Measurements from ENCODE around the gene THSD1.
"Not testable (repeated sequence)": the region's sequence is repeated elsewhere in the genome, so short reads cannot be mapped to it uniquely, and the experiment has no call there.

Gene THSD1

DNA sequence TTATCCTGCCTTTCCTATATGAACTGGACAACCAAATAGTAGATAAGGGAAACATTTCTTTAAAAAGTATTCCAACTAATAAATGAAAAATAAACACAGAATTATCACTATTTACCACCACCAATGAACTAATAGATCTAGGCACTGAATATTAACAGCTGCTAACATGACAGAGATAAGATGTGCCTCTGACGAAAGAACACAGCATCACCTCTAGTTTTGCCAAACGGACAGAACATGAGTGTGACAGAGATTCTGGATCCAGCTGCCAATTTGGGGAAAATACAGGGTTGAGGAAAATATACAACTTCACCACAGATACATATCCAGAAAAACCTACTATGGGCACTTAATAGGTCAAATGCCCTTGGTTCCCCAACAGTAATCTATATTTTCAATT lies 26.5 kb upstream of the THSD1 start:
- Mint-ChIP-seq H3K27ac (no peak overlapping the region), H3K27me3 (ENCODE audit: low read depth) (no peaks in the 10 kb centered on the region), H3K4me1 (ENCODE audit: low read depth) (peaks cover 5% of the 10 kb centered on the region), H3K36me3 (ENCODE audit: low read depth) (peaks cover 47% of the 10 kb centered on the region), H3K9me3 (no peaks in the 10 kb centered on the region), H3K4me3 (no peak overlapping the region)
- no peak for DNase-seq (ENCODE audit: low spot score)

DNA sequence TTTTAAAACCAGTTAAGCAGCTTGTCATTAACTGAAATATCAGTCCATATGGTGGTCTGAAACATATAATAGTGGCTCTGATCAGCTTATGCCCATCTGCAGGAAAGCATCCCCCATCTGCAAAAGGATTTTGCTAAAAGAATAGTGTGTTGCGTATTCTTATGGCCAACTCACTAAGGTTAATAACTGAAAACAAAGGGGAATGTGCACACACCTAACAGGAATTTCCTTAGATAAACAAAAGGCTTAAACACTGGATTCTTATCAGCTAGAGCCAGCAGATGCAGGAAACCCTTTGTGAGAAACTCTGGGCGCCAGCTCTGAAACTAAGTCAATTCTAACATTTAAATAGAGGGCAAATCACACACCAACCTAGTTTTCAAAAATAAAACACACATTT lies 22.3 kb upstream of the THSD1 start:
- H3K36me3 Mint-ChIP-seq (ENCODE audit: low read depth) = peaks cover 37% of the 10 kb centered on the region
- no peak overlapping the region for H3K27ac Mint-ChIP-seq
- H3K4me3 Mint-ChIP-seq = no peak overlapping the region
- DNase-seq (ENCODE audit: low spot score) = no peak
- no peaks in the 10 kb centered on the region for H3K9me3 Mint-ChIP-seq
- H3K27me3 Mint-ChIP-seq (ENCODE audit: low read depth) = no peaks in the 10 kb centered on the region
- no peaks in the 10 kb centered on the region for H3K4me1 Mint-ChIP-seq (ENCODE audit: low read depth)

DNA sequence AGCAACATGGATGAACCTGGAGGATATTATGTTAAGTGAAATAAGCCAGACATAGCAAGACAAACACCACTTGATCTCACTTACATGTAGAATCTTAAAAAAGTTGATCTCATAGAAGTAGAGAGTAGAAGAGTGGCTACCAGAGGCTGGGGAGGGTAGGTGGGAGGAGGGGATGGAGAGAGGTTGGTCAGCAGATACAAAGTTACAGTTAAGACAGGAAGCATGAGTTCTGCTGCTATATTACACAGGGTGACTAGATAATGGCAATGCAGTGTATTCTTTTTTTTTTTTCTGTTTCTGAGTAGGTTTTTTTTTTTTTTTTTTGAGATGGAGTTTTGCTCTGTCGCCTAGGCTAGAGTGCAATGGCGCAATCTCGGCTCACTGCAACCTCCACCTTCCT lies 15.2 kb upstream of the THSD1 start:
- Mint-ChIP-seq H3K27ac (no peak overlapping the region), H3K27me3 (ENCODE audit: low read depth) (no peaks in the 10 kb centered on the region), H3K9me3 (no peaks in the 10 kb centered on the region), H3K36me3 (ENCODE audit: low read depth) (peaks cover 45% of the 10 kb centered on the region), H3K4me1 (ENCODE audit: low read depth) (peaks cover 5% of the 10 kb centered on the region), H3K4me3 (no peak overlapping the region)
- DNase-seq (ENCODE audit: low spot score) = no peak

DNA sequence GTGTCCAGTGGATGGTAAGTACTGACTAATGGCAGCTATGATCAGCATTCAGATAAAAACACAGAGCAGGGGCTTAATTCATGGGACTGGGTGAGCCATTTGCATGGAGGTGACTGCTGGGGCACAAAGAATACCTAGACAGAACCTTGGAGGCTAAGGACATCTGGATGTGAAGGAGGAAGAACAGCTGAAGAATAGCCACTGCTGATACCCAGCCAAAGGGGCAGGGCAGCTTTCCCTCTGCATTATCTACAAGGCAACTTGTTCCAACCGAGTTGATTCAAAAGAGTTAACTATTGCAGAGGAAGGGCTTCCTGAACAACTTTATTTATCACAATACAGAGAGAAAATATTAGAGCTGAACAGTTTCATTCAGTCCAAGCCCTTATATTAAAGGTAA lies 13.1 kb upstream of the THSD1 start:
- Mint-ChIP-seq H3K4me1 (ENCODE audit: low read depth) (peaks cover 6% of the 10 kb centered on the region), H3K27me3 (ENCODE audit: low read depth) (no peaks in the 10 kb centered on the region), H3K4me3 (no peak overlapping the region), H3K9me3 (no peaks in the 10 kb centered on the region), H3K27ac (peak overlapping the region; percentile 11), H3K36me3 (ENCODE audit: low read depth) (peaks cover 52% of the 10 kb centered on the region)
- no peak for DNase-seq (ENCODE audit: low spot score)

GRCh38 chr13:52414963-52415362 lies 9.0 kb upstream of the THSD1 start:
- H3K36me3 Mint-ChIP-seq (ENCODE audit: low read depth) = peaks cover 51% of the 10 kb centered on the region
- H3K27ac Mint-ChIP-seq = no peak overlapping the region
- no peaks in the 10 kb centered on the region for H3K27me3 Mint-ChIP-seq (ENCODE audit: low read depth)
- no peaks in the 10 kb centered on the region for H3K9me3 Mint-ChIP-seq
- DNase-seq (ENCODE audit: low spot score) = no peak
- no peak overlapping the region for H3K4me3 Mint-ChIP-seq
- H3K4me1 Mint-ChIP-seq (ENCODE audit: low read depth) = peaks cover 7% of the 10 kb centered on the region

GRCh38 chr13:52414051-52414450 lies 8.1 kb upstream of the THSD1 start:
- DNase-seq (ENCODE audit: low spot score) = no peak
- Mint-ChIP-seq H3K27me3 (ENCODE audit: low read depth) (no peaks in the 10 kb centered on the region), H3K27ac (no peak overlapping the region), H3K4me1 (ENCODE audit: low read depth) (peaks cover 5% of the 10 kb centered on the region), H3K36me3 (ENCODE audit: low read depth) (peaks cover 47% of the 10 kb centered on the region), H3K4me3 (no peak overlapping the region), H3K9me3 (no peaks in the 10 kb centered on the region)

DNA sequence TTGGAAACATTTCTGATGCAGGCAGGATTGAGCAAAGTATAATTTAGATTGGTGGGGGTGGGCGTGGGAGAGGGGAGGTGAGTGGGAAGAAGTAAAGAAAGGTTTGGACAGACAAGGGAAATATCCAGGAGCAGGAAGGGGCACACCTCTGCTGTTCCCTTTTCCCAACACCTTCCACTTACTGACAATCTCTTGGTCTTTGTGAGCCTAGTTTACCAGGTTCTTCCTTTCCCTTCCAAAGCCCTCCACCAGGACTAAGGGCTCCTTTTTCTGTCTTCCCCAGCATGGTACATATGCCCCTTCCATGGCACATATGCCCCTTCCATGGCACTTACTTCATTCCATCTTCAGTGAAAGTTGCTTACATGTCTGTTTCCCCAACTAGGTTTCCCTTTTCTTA lies 6.2 kb upstream of the THSD1 start:
- Mint-ChIP-seq H3K27ac (no peak overlapping the region), H3K4me3 (no peak overlapping the region), H3K36me3 (ENCODE audit: low read depth) (peaks cover 42% of the 10 kb centered on the region), H3K4me1 (ENCODE audit: low read depth) (peaks cover 5% of the 10 kb centered on the region), H3K9me3 (no peaks in the 10 kb centered on the region), H3K27me3 (ENCODE audit: low read depth) (no peaks in the 10 kb centered on the region)
- DNase-seq (ENCODE audit: low spot score) = no peak

- Mint-ChIP-seq H3K4me1 (ENCODE audit: low read depth) (peaks cover 5% of the 10 kb centered on the region), H3K27me3 (ENCODE audit: low read depth) (no peaks in the 10 kb centered on the region), H3K36me3 (ENCODE audit: low read depth) (peaks cover 37% of the 10 kb centered on the region)
These were observed 5.7 kb upstream of the THSD1 start for GRCh38 chr13:52411629-52412028.

DNA sequence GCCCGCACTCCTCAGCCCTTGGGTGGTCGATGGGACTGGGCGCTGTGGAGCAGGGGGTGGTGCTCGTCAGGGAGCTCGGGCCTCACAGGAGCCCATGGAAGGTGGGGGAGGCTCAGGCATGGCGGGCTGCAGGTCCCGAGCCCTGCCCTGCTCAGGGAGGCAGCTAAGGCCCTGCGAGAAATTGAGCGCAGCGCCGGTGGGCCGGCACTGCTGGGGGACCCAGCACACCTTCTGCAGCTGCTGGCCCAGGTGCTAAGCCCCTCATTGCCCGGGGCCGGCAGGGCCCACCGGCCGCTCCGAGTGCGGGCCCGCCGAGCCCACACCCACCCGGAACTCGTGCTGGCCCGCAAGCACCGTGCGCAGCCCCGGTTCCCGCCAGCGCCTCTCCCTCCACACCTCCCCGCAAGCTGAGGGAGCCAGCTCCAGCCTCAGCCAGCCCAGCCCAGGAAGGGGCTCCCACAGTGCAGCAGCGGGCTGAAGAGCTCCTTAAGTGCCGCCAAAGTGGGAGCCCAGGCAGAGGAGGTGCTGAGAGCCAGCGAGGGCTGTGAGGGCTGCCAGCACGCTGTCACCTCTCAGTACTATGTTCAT lies 2.2 kb upstream of the THSD1 start:
- Mint-ChIP-seq H3K4me1 (ENCODE audit: low read depth) (peaks cover 14% of the 10 kb centered on the region), H3K36me3 (ENCODE audit: low read depth) (peaks cover 17% of the 10 kb centered on the region), H3K27me3 (ENCODE audit: low read depth) (peaks cover 15% of the 10 kb centered on the region)
- not testable (repeated sequence) for H3K27ac Mint-ChIP-seq; DNase-seq (ENCODE audit: low spot score); H3K9me3 Mint-ChIP-seq; H3K4me3 Mint-ChIP-seq

More at GRCh38 chr13:52411629-52412028, 5.7 kb upstream of the THSD1 start:
- no peak for DNase-seq (ENCODE audit: low spot score)
- no peak overlapping the region for H3K27ac Mint-ChIP-seq
- no peaks in the 10 kb centered on the region for H3K9me3 Mint-ChIP-seq
- no peak overlapping the region for H3K4me3 Mint-ChIP-seq

DNA sequence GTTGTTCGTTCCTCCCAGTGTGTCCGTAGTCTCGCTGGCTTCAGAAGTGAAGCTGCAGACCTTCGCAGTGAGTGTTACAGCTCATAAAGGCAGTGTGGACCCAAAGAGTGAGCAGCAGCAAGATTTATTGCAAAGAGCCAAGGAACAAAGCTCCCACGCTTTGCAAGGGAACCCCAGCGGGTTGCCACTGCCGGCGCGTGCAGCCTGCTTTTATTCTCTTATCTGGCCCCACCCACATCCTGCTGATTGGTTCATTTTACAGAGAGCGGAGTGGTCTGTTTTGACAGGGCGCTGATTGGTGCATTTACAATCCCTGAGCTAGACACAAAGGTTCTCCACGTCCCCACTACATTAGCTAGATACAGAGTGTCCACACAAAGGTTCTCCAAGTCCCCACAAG lies 1.5 kb upstream of the THSD1 start:
- peaks cover 14% of the 10 kb centered on the region for H3K4me1 Mint-ChIP-seq (ENCODE audit: low read depth)
- not testable (repeated sequence) for H3K9me3 Mint-ChIP-seq; H3K27ac Mint-ChIP-seq; DNase-seq (ENCODE audit: low spot score); H3K4me3 Mint-ChIP-seq
- H3K36me3 Mint-ChIP-seq (ENCODE audit: low read depth) = peaks cover 14% of the 10 kb centered on the region
- H3K27me3 Mint-ChIP-seq (ENCODE audit: low read depth) = peaks cover 22% of the 10 kb centered on the region

- H3K27ac Mint-ChIP-seq = no peak overlapping the region
- peaks cover 11% of the 10 kb centered on the region for H3K4me1 Mint-ChIP-seq (ENCODE audit: low read depth)
- DNase-seq (ENCODE audit: low spot score) = no peak
- H3K4me3 Mint-ChIP-seq = peak overlapping the region; percentile 45
- peaks cover 10% of the 10 kb centered on the region for H3K36me3 Mint-ChIP-seq (ENCODE audit: low read depth)
- H3K9me3 Mint-ChIP-seq = no peaks in the 10 kb centered on the region
- peaks cover 26% of the 10 kb centered on the region for H3K27me3 Mint-ChIP-seq (ENCODE audit: low read depth)
These were observed 657 bp upstream of the THSD1 start for GRCh38 chr13:52406629-52407028.

DNA sequence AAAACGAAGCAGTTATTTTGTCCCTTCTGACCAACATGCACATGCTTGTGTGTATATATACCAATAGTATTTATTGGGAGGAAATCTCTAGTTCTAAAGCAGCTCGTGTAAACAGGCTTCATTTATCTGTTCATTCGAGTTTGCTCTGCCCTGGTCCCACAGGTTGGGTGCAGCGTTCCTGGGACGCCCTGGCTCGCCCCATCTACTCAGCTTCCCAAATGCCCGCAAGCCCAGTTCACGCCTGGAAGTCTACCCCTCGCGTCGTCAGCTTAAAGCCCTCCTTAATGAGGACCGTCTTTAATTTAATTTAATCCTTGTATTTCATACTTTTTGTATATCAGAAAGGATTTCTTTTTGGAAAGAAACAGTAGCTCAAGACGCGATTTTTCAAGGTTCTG lies 604 bp downstream of the THSD1 start:
- DNase-seq (ENCODE audit: low spot score) = no peak
- peaks cover 13% of the 10 kb centered on the region for H3K4me1 Mint-ChIP-seq (ENCODE audit: low read depth)
- peaks cover 6% of the 10 kb centered on the region for H3K36me3 Mint-ChIP-seq (ENCODE audit: low read depth)
- H3K4me3 Mint-ChIP-seq = peak overlapping the region; percentile 74
- H3K9me3 Mint-ChIP-seq = no peaks in the 10 kb centered on the region
- no peak overlapping the region for H3K27ac Mint-ChIP-seq
- H3K27me3 Mint-ChIP-seq (ENCODE audit: low read depth) = peaks cover 26% of the 10 kb centered on the region

DNA sequence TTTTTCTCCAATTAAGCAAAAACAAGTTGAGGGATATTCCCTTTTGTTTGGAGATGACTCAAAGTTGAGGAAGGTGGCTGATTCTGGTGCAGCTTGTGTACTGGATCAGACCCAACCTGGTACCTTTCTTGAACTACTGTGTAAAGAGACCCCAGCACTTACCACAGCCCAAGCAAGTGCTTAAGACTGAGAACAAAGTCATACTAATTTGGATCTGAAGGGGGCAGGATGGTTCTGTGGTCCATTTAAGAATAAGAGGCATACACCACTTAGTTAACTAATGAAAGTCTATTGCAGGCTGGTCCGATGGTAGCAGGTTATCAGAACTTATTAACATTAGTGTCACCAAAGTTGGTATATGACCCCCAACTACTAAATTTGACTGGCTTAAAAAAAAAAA lies 6.3 kb downstream of the THSD1 start:
- no peak for DNase-seq (ENCODE audit: low spot score)
- no peaks in the 10 kb centered on the region for H3K9me3 Mint-ChIP-seq
- peaks cover 7% of the 10 kb centered on the region for H3K4me1 Mint-ChIP-seq (ENCODE audit: low read depth)
- no peak overlapping the region for H3K4me3 Mint-ChIP-seq
- no peaks in the 10 kb centered on the region for H3K36me3 Mint-ChIP-seq (ENCODE audit: low read depth)
- peaks cover 22% of the 10 kb centered on the region for H3K27me3 Mint-ChIP-seq (ENCODE audit: low read depth)
- H3K27ac Mint-ChIP-seq = no peak overlapping the region

DNA sequence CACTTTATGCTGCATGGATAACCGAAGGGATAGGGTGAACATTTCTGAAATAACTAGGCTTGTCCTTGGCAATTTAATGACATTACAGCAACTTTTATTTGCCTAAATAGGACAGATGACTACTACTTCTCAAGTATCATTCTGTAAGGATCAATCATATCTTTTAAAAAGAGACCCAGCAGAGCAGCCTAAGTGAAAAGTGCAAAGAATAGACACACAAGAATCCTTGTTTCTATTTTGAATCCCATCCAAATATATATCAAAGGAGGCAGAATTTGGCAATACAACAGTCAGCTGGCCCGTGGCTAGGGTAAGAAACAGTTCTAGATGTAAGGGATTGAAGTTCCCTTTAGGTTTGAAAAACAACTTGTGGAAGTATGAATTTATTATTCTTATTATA lies 6.9 kb downstream of the THSD1 start:
- H3K4me3 Mint-ChIP-seq = no peak overlapping the region
- H3K36me3 Mint-ChIP-seq (ENCODE audit: low read depth) = no peaks in the 10 kb centered on the region
- H3K4me1 Mint-ChIP-seq (ENCODE audit: low read depth) = peaks cover 2% of the 10 kb centered on the region
- H3K27me3 Mint-ChIP-seq (ENCODE audit: low read depth) = peaks cover 16% of the 10 kb centered on the region
- H3K9me3 Mint-ChIP-seq = no peaks in the 10 kb centered on the region
- DNase-seq (ENCODE audit: low spot score) = no peak
- H3K27ac Mint-ChIP-seq = no peak overlapping the region

GRCh38 chr13:52395704-52396103 lies 10.3 kb downstream of the THSD1 start:
- H3K4me1 Mint-ChIP-seq (ENCODE audit: low read depth) = peaks cover 2% of the 10 kb centered on the region
- no peak overlapping the region for H3K27ac Mint-ChIP-seq
- no peak for DNase-seq (ENCODE audit: low spot score)
- peaks cover 5% of the 10 kb centered on the region for H3K27me3 Mint-ChIP-seq (ENCODE audit: low read depth)
- H3K36me3 Mint-ChIP-seq (ENCODE audit: low read depth) = no peaks in the 10 kb centered on the region
- no peak overlapping the region for H3K4me3 Mint-ChIP-seq
- H3K9me3 Mint-ChIP-seq = no peaks in the 10 kb centered on the region
